Astrocyte (in vitro differentiated cells and primary cell): Measurements from ENCODE around the gene POFUT2. TPM values are rescaled to one million over a fixed set of nuclear protein-coding genes. Genes with fewer than 3 reads are reported as not detected.
A peak's percentile ranks its signal among the peaks of the same experiment; 100 is the strongest.

Source experiments
- DNase-seq: peaks from one replicate; pipeline ENCODE4 v3.0.0-alpha.2; 2010; ENCODE audit warnings: low read depth
- FAIRE-seq: peaks from 2 replicates; lab custom pipeline; 2011; peaks lifted over from hg19 to GRCh38; lab: Jason Lieb, UNC
- H2AFZ ChIP-seq: 2 replicates; pipeline ENCODE4 v1.6.0; 2012; ENCODE audit warnings: low read depth, low read length, inconsistent platforms
- H3K27ac ChIP-seq: 2 replicates; pipeline ENCODE4 v1.5.1; 2011; ENCODE audit warnings: low read depth, low read length, inconsistent platforms
- H3K27me3 ChIP-seq: 2 replicates; pipeline ENCODE4 v1.6.0; 2011; ENCODE audit warnings: low read length, inconsistent platforms; ENCODE audit not compliant: insufficient read depth
- H3K36me3 ChIP-seq: 2 replicates; pipeline ENCODE4 v1.5.1; 2011; ENCODE audit warnings: low read length, inconsistent platforms; ENCODE audit not compliant: insufficient read depth
- H3K4me1 ChIP-seq: 2 replicates; pipeline ENCODE4 v1.5.1; 2011; ENCODE audit warnings: low read length, inconsistent platforms; ENCODE audit not compliant: insufficient read depth
- H3K4me2 ChIP-seq: 2 replicates; pipeline ENCODE4 v1.6.0; 2012; ENCODE audit warnings: low read length, inconsistent platforms
- H3K4me3 ChIP-seq: 2 replicates; pipeline ENCODE4 v1.5.1; 2011; ENCODE audit warnings: low read depth, mild to moderate bottlenecking, low read length, inconsistent platforms; ENCODE audit not compliant: insufficient read depth
- H3K79me2 ChIP-seq: 2 replicates; pipeline ENCODE4 v1.6.0; 2012; ENCODE audit warnings: mild to moderate bottlenecking, low read length, inconsistent platforms; ENCODE audit not compliant: insufficient read depth
- H3K9ac ChIP-seq: 2 replicates; pipeline ENCODE4 v1.6.0; 2012; ENCODE audit warnings: mild to moderate bottlenecking, low read length, inconsistent platforms
- H3K9me3 ChIP-seq: 2 replicates; pipeline ENCODE4 v1.5.1; 2012; ENCODE audit warnings: low read depth, mild to moderate bottlenecking, low read length, inconsistent platforms; ENCODE audit not compliant: insufficient read depth
- H4K20me1 ChIP-seq: 2 replicates; pipeline ENCODE4 v1.6.0; 2012; ENCODE audit warnings: low read length, inconsistent platforms; ENCODE audit not compliant: insufficient read depth
- H3K27ac Mint-ChIP-seq: one replicate; pipeline ENCODE4 v1.8.0; 2021; ENCODE audit warnings: mild to moderate bottlenecking, mixed read lengths; ENCODE audit not compliant: unreplicated experiment
- H3K27me3 Mint-ChIP-seq: one replicate; pipeline ENCODE4 v1.8.0; 2021; ENCODE audit warnings: low read depth, mixed read lengths; ENCODE audit not compliant: unreplicated experiment
- H3K36me3 Mint-ChIP-seq: one replicate; pipeline ENCODE4 v1.8.0; 2021; ENCODE audit warnings: low read depth, mixed read lengths; ENCODE audit not compliant: unreplicated experiment
- H3K4me1 Mint-ChIP-seq: one replicate; pipeline ENCODE4 v1.8.0; 2021; ENCODE audit warnings: low read depth, mixed read lengths; ENCODE audit not compliant: unreplicated experiment
- H3K4me3 Mint-ChIP-seq: one replicate; pipeline ENCODE4 v1.8.0; 2021; ENCODE audit warnings: mild to moderate bottlenecking, moderate library complexity, mixed read lengths; ENCODE audit not compliant: unreplicated experiment
- H3K9me3 Mint-ChIP-seq: one replicate; pipeline ENCODE4 v1.8.0; 2021; ENCODE audit warnings: mild to moderate bottlenecking, mixed read lengths; ENCODE audit not compliant: unreplicated experiment
- CTCF ChIP-seq: IDR thresholded peaks from 2 replicates; pipeline ENCODE4 v1.5.1; 2011; ENCODE audit warnings: low read depth, mild to moderate bottlenecking, inconsistent platforms, low read length, moderate library complexity; ENCODE audit not compliant: insufficient read depth
- EZH2 ChIP-seq: IDR thresholded peaks from 2 replicates; pipeline ENCODE4 v1.6.1; 2012; ENCODE audit warnings: mild to moderate bottlenecking, low read length, inconsistent platforms; ENCODE audit not compliant: insufficient read depth
- total RNA-seq: library from RNA; stranded (reverse); gene quantifications from 2 replicates; pipeline ENCODE4 v1.2.1, GENCODE V29; 2021

POFUT2 gene
- total RNA-seq, 1 donor from 2014 or later = 109 TPM

GRCh38 chr21:45290948-45291612 lies 3.4 kb upstream of the POFUT2 start:
- Histone ChIP-seq H3K27me3 (no peaks in the 10 kb centered on the region), H3K4me1 (peaks cover 54% of the 10 kb centered on the region), H3K9me3 (no peaks in the 10 kb centered on the region), H2AFZ (no peak overlapping the region), H3K9ac (no peak overlapping the region), H3K27ac (no peak overlapping the region), H3K4me3 (no peak overlapping the region), H3K4me2 (no peak overlapping the region), H3K36me3 (no peaks in the 10 kb centered on the region), H3K79me2 (peaks cover 22% of the 10 kb centered on the region), H4K20me1 (peaks cover 14% of the 10 kb centered on the region)
- Mint-ChIP-seq H3K27me3 (no peaks in the 10 kb centered on the region), H3K36me3 (peaks cover 8% of the 10 kb centered on the region), H3K4me1 (peaks cover 46% of the 10 kb centered on the region), H3K27ac (peak overlapping the region; percentile 67), H3K9me3 (peaks cover 2% of the 10 kb centered on the region), H3K4me3 (no peak overlapping the region)
- TF ChIP-seq CTCF (no peak), EZH2 (no peak)
- DNase-seq = peak; percentile 71
- FAIRE-seq = no peak

- Mint-ChIP-seq H3K36me3 (peaks cover 17% of the 10 kb centered on the region), H3K4me1 (peaks cover 42% of the 10 kb centered on the region), H3K4me3 (peak overlapping the region; percentile 82), H3K9me3 (no peaks in the 10 kb centered on the region), H3K27ac (no peak overlapping the region), H3K27me3 (no peaks in the 10 kb centered on the region)
- no peaks in the 10 kb centered on the region for H3K27me3 ChIP-seq
- no peak overlapping the region for H3K4me3 ChIP-seq
- FAIRE-seq (no peak), DNase-seq (no peak)
- peaks cover 42% of the 10 kb centered on the region for H3K4me1 ChIP-seq
- H3K36me3 ChIP-seq = peaks cover 3% of the 10 kb centered on the region
- H2AFZ ChIP-seq = no peak overlapping the region
- H4K20me1 ChIP-seq = peaks cover 26% of the 10 kb centered on the region
- TF ChIP-seq CTCF (peak; percentile 29), EZH2 (no peak)
- H3K79me2 ChIP-seq = peaks cover 30% of the 10 kb centered on the region
- no peak overlapping the region for H3K27ac ChIP-seq
- H3K9ac ChIP-seq = peak overlapping the region; percentile 89
- no peak overlapping the region for H3K4me2 ChIP-seq
- H3K9me3 ChIP-seq = no peaks in the 10 kb centered on the region
These were observed 2.2 kb upstream of the POFUT2 start for GRCh38 chr21:45289655-45290515.
